ENCODE results near the gene CRIM1.

CRIM1 gene

DNA sequence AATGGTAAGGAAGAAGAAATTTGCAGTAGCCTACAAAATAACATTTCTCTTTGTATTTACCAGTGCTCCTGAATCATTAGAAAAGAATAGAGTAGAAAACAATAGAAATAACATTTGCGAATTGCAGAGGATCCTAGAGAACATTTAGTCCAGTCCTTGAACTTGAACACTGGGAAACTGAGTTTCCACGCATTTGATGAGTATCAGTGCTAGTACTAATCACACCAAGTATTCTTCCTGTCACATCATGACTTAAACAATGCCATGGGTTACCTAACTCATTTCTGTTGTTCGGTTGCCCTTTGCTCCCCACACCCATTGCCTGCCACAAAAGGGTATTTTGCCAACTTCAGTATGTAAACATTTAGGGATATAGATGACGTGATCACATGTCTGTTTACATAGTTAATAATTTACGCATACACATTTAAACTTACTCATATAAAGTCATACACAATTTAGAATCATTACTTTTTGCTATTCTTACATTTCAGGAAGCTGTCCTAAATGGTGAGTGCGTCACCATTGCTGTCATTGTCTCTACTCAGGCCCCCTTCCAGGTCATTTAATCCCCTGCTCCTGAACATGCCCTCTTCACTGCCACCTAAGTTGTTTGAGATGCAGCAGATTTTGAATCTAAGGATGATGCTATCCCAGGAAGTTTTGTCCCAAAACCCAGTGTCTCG, 42.3 kb downstream of the CRIM1 start:
- no peak for DNase-seq

DNA sequence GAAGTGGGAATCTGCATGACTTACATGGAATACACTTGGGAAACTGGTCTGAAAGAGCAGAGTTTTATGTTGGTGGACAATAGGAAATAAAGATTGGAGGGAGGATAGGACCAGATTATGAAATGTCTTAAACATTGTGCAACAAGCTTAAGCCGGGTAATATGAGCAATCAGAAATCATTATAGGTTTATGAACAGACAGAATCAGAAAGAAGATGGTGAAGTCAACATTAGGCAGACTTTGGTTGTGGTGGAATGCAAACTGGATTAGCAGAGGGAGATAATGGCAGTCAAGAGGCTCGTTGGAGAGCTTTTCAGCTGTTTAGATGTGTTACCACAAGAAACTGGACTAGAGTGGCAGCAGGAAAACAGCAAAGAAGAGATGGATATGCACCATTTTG, 43.5 kb downstream of the CRIM1 start:
- DNase-seq: no peak

DNA sequence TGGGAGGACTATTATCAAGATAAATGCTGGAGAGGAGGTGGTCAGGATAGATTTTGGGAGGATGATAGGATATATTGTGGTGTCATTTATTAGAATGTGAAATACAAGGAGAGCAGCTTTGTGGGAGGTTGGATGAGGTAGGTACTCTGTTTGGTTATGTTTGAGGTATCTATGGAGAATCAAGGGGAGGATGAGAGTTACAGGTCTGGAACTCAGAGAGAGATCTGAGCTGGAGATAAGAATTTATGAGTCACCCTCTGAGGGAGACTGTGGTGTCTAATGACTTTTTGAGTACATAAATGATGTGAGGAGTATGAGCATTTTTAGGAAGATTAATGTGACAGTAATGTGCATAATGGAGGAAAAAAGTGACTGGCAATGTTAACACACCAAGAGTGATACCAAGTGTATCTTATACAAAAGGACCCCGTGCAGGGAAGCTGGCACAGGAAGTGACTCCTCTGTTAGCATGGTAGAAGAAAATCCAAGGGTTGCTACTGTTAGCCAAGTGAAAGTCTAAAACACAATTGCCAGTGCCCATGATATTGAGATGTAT, 48.2 kb downstream of the CRIM1 start:
- DNase-seq: no peak

DNA sequence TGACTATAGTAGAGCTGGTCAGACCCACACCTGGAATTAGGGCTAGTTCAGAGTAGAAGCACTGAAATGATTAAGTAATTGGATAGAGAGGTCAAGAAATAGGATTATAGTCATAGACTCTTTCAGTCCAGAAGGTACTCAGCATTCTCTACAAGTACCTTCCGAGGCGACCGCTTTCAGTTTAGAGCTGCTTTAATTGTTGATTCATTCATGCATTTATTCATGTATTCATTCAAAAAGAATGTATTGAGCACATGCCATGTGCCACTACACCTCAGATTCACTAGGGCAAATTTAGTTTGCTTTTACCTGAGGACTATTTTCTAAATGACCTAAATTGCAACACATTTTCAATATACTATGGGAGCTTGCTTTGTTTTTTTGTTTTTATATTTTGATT, 48.7 kb downstream of the CRIM1 start:
- no peak for DNase-seq

DNA sequence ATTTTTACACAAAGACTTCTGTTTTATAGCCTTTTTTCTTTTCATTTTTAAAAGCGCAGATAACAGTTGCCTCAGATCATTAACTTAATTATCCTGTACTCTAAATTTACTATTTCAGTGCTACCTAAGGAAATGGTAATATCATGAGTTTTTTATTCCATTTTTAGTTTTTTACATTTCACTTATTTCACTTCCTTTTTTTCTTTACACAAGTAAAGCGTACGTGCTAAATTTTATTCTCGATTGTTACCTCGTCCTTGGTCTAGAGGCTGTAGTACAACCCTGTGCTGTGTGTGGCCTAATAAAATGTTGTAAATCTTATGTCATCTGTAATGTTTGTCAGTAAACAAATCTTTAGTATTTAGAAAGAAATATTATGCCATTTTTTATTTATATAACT, 49.2 kb downstream of the CRIM1 start:
- DNase-seq: no peak

DNA sequence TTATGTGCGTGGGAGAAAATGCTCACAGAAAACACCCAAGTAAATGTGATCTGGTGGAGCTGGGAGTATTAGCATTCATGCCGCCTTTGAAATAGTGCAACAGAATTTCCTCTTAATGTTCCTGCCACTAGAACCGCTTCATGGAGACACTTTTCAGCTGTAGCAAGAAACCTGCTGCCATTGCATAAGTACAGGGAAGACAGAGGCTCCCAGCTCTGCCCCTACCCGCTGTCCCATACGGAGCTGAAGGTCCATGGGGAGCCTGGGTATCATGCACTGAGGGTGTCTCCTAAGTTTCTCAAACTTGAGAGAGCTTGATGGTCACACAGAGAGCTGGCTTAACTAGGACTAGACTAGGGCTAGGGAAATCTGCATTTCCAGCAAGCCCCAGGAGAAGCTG, 49.6 kb downstream of the CRIM1 start:
- no peak for DNase-seq

DNA sequence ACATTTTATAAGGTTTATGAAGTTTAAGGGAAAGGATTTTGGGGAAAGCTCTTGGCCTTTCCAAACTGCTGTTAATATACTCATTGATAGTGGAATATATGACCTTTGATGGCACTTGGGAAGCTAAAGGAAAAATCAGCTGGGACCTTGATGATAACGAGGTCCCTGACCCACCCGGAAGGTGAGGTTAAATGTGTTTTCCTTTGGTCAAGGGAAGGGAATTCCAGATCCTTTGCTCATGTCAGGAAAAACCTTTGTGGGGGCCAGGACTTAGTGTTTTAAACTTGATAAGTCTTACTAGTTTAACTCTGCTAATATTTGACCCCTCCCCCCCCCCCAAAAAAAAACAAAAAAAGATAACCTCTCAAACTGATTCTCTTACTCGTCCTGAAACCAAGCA, 50.7 kb downstream of the CRIM1 start:
- DNase-seq: no peak

- DNase-seq: no peak
These were observed 51.8 kb downstream of the CRIM1 start for GRCh38 chr2:36407413-36407812.

GRCh38 chr2:36408198-36408703, 52.7 kb downstream of the CRIM1 start:
- no peak for DNase-seq

- DNase-seq: no peak
These were observed 53.8 kb downstream of the CRIM1 start for GRCh38 chr2:36409335-36409734.

- DNase-seq: no peak
These were observed 54.4 kb downstream of the CRIM1 start for GRCh38 chr2:36409935-36410334.

- DNase-seq: no peak
These were observed 55.1 kb downstream of the CRIM1 start for GRCh38 chr2:36410681-36411080.

- no peak for DNase-seq
These were observed 56.4 kb downstream of the CRIM1 start for GRCh38 chr2:36411962-36412444.

- DNase-seq: no peak
These were observed 57.6 kb downstream of the CRIM1 start for GRCh38 chr2:36413218-36413617.

- no peak for DNase-seq
These were observed 58.7 kb downstream of the CRIM1 start for GRCh38 chr2:36414307-36414706.

DNA sequence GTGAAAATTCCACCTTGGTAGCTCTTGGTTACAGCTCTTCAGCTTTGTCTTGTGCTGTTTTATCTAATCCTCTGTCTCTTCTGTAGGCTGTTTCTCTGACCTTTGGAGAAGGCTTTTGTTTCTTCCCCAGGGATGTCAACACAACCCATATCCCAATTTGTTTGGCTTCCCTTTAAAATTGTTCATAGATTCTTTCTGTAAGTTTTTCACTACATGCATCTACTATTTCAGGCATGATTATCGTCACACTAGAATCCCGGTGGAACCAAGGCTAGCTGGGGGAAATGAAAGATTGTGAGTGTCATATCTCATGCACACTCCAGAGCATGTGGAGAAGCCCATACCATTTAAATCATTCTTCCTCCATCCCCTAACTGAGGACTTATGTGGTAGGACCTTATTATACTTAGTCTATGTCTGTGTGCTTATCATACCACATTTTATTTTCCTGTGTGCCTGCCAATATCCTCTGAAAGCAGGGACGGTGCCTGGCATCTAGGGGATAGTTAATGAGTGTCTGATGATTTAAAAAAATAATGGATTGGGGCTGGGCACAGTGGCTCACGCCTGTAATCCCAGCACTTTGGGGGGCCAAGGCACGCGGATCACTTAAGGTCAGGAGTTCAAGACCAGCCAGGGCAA, 59.9 kb downstream of the CRIM1 start:
- DNase-seq: no peak

- DNase-seq: no peak
These were observed 61.0 kb downstream of the CRIM1 start for GRCh38 chr2:36416370-36417165.

GRCh38 chr2:36420569-36421181, 65.1 kb downstream of the CRIM1 start:
- DNase-seq: no peak

GRCh38 chr2:36421379-36421778, 65.8 kb downstream of the CRIM1 start:
- DNase-seq: no peak

DNA sequence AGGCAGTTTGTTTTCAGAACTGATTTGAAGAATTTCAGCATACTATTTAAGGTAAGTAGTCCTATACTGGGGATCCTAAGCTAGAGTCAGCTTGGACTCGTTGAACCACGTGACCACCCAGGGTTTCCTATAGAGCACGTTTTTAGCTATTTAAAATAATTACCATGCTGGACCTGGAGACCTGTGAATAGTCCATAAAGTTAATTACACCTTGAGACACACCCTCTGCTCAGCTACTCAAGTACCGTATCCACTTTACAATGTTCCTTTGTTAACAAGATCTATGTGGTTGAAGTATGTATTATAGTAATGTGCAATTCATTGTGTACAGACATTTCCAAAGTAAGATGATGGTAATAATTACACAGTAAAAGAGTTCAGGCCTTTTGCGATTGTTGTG, 67.6 kb downstream of the CRIM1 start:
- no peak for DNase-seq

DNA sequence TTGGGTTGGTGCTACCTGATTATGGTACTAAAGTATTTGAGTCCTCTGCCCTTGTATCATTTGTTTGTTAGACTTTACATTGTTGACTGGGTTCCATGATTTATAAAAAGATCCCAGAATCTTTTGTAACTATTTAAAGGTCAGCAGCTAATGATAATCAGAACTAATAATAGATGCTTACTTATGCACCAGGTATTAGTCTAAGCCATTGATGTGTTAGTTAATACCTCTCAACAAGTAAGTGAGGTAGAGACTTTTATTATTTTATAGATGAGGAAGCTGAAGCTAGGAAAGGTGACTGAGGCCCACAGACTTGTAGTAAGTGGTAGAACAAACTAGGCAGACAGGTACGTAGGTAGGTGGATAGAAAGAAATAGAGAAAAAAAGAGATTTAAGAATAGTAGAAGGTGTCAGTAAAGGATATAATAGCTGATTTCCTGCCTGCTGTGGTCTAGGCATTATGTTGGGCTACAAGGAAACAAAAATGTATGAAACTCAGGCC, 68.1 kb downstream of the CRIM1 start:
- no peak for DNase-seq

GRCh38 chr2:36425608-36426355, 70.2 kb downstream of the CRIM1 start:
- no peak for DNase-seq
